Measurements from ENCODE around the gene NFU1.

GRCh38 chr2:69456154-69456553 is 18.9 kb upstream of the NFU1 start:
- TF ChIP-seq CTCF (IDR thresholded peaks at IDR 0.05; ENCODE audit: borderline replicate concordance, extremely low read depth, low read length, poor library complexity, severe bottlenecking) (no peak), EZH2 (IDR thresholded peaks at IDR 0.05; ENCODE audit: borderline replicate concordance, low read depth, low read length, severe bottlenecking) (no peak)
